MM.1S (cell line): ENCODE data around the gene RCC2.

Source experiments
- EZH2 ChIP-seq: fragments of 300-600 bp; sonication (generic); optimal IDR thresholded peaks from 2 replicates; pipeline ENCODE3; 2017; ENCODE audit warnings: low read depth, mild to moderate bottlenecking, antibody characterized with exemption, low read length, mixed read lengths
- EZH2phosphoT487 ChIP-seq: fragments of 300-600 bp; sonication (generic); IDR thresholded peaks from 2 replicates; pipeline ENCODE4 v1.6.1; 2018; ENCODE audit warnings: antibody characterized with exemption, low read length
- TF ChIP-seq, protein P1 (sequence below): fragments of 300-600 bp; sonication (generic); IDR thresholded peaks from 2 replicates; pipeline ENCODE4 v1.5.1; 2016; ENCODE audit warnings: antibody characterized with exemption, low read length, mixed read lengths

DNA sequence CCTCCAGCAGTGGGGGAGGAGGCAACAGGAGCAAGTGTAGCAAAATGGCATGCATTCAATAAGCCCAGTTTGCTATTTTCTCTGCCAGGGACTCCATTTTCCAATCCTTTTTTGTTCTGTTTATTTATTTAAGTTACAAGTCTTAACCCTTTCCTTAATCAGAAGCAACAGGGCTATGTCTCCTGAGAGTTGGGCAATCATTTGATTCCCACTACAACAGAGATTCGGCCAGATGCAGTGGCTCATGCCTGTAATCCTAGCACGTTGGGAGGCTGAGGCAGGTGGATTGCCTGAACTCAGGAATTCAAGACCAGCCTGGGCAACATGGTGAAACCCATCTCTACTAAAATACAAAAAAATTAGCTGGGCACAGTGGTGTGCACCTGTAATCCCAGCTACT lies 25.5 kb downstream of the RCC2 start:
- TF ChIP-seq EZH2: no peak
- TF ChIP-seq, protein P1, sequence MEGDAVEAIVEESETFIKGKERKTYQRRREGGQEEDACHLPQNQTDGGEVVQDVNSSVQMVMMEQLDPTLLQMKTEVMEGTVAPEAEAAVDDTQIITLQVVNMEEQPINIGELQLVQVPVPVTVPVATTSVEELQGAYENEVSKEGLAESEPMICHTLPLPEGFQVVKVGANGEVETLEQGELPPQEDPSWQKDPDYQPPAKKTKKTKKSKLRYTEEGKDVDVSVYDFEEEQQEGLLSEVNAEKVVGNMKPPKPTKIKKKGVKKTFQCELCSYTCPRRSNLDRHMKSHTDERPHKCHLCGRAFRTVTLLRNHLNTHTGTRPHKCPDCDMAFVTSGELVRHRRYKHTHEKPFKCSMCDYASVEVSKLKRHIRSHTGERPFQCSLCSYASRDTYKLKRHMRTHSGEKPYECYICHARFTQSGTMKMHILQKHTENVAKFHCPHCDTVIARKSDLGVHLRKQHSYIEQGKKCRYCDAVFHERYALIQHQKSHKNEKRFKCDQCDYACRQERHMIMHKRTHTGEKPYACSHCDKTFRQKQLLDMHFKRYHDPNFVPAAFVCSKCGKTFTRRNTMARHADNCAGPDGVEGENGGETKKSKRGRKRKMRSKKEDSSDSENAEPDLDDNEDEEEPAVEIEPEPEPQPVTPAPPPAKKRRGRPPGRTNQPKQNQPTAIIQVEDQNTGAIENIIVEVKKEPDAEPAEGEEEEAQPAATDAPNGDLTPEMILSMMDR: no peak
- no peak for TF ChIP-seq EZH2phosphoT487
